Adrenal gland (tissue), 5 donors: Measurements from ENCODE around the gene LAMC3.

Experiments
- POLR2A ChIP-seq, 2 donors: fragments of 450-650 bp; IDR thresholded peaks; one replicate each; pipeline ENCODE4 v1.6.1; 2017; ENCODE audit warnings: antibody characterized with exemption in 2 of 2, mild to moderate bottlenecking in 2 of 2, moderate library complexity in 1 of 2
- TF ChIP-seq, protein P1 (sequence below), 6 experiments: fragments of 450-650 bp in 4 of 6; fragments of 200-600 bp in 2 of 6; sonication (generic) in 1 of 6; IDR thresholded peaks; 1 replicate in 5 of 6; 2 replicates in 1 of 6; pipeline versions ENCODE4 v1.5.1 to v1.8.0; 2016 to 2021; ENCODE audit warnings: antibody characterized with exemption in 6 of 6, mild to moderate bottlenecking in 2 of 6, moderate library complexity in 1 of 6
- donor health status: DM: no; HTN: no; CAD: no.

DNA sequence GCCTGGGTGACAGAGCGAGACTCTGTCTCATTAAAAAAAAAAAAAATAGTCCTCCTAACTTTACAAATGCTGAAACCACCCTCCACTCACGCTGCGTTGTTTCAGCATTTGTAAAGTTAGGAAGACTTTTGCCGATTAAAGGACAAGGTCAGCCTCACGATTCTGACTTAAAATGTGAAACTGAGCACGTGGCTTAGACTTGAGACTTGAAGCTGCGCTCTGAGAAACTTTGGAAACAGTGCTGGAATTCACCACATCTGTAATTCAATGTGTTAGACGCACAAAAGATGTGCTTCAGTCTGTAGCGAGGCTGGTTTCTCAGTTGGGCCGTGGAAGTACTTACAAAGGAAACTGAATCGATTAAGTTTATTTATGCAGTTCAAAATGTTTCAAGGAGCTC is 25.0 kb upstream of the LAMC3 start:
- TF ChIP-seq, protein P1, sequence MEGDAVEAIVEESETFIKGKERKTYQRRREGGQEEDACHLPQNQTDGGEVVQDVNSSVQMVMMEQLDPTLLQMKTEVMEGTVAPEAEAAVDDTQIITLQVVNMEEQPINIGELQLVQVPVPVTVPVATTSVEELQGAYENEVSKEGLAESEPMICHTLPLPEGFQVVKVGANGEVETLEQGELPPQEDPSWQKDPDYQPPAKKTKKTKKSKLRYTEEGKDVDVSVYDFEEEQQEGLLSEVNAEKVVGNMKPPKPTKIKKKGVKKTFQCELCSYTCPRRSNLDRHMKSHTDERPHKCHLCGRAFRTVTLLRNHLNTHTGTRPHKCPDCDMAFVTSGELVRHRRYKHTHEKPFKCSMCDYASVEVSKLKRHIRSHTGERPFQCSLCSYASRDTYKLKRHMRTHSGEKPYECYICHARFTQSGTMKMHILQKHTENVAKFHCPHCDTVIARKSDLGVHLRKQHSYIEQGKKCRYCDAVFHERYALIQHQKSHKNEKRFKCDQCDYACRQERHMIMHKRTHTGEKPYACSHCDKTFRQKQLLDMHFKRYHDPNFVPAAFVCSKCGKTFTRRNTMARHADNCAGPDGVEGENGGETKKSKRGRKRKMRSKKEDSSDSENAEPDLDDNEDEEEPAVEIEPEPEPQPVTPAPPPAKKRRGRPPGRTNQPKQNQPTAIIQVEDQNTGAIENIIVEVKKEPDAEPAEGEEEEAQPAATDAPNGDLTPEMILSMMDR (IDR thresholded peaks at IDR 0.05): no peak
- TF ChIP-seq POLR2A (IDR thresholded peaks at IDR 0.05): no peak
